Smooth muscle cell (in vitro differentiated cells): ENCODE measurements around the gene SMOC2. TPM values are rescaled to one million over a fixed set of nuclear protein-coding genes. Genes with fewer than 3 reads are reported as not detected.

Source experiments
- DNase-seq: peaks from one replicate; lab custom pipeline; 2025; ENCODE audit not compliant: unreplicated experiment; lab: John Stamatoyannopoulos, UW
- H2AFZ ChIP-seq: fragments of 200-600 bp; sonication (generic); 2 replicates; pipeline ENCODE4 v1.6.0; 2016; ENCODE audit warnings: antibody characterized with exemption, low read depth, mild to moderate bottlenecking
- H3F3A ChIP-seq: fragments of 200-600 bp; sonication (generic); 2 replicates; pipeline ENCODE4 v1.6.0; 2017; ENCODE audit warnings: antibody characterized with exemption, low read depth
- H3K27ac ChIP-seq: fragments of 200-600 bp; sonication (generic); 2 replicates; pipeline ENCODE4 v1.5.1; 2016; ENCODE audit warnings: low read depth, mild to moderate bottlenecking
- H3K27me3 ChIP-seq: fragments of 200-600 bp; sonication (generic); 2 replicates; pipeline ENCODE4 v1.6.1; 2016; ENCODE audit warnings: low read depth, mild to moderate bottlenecking
- H3K36me3 ChIP-seq: fragments of 200-600 bp; sonication (generic); 2 replicates; pipeline ENCODE4 v1.5.1; 2016; ENCODE audit warnings: low read depth
- H3K4me1 ChIP-seq: fragments of 200-600 bp; sonication (generic); 2 replicates; pipeline ENCODE4 v1.5.1; 2016; ENCODE audit warnings: low read depth
- H3K4me2 ChIP-seq: fragments of 200-600 bp; sonication (generic); 2 replicates; pipeline ENCODE4 v1.6.0; 2016; ENCODE audit warnings: mild to moderate bottlenecking
- H3K4me3 ChIP-seq: fragments of 200-600 bp; sonication (generic); 2 replicates; pipeline ENCODE4 v1.5.1; 2016; ENCODE audit warnings: mild to moderate bottlenecking
- H3K79me2 ChIP-seq: fragments of 200-600 bp; sonication (generic); 2 replicates; pipeline ENCODE4 v1.6.0; 2016; ENCODE audit warnings: low read depth, mild to moderate bottlenecking
- H3K9ac ChIP-seq: fragments of 200-600 bp; sonication (generic); 2 replicates; pipeline ENCODE4 v1.6.0; 2016; ENCODE audit warnings: low read depth
- H3K9me3 ChIP-seq: fragments of 200-600 bp; sonication (generic); replicated peaks from 2 replicates; pipeline ENCODE4 v1.5.1; 2016; ENCODE audit warnings: low read depth
- H4K20me1 ChIP-seq: fragments of 200-600 bp; sonication (generic); 2 replicates; pipeline ENCODE4 v1.6.0; 2016; ENCODE audit warnings: low read depth
- CTCF ChIP-seq: fragments of 200-600 bp; sonication (generic); IDR thresholded peaks from 2 replicates; pipeline ENCODE4 v1.5.1; 2017; ENCODE audit warnings: borderline replicate concordance, mild to moderate bottlenecking, antibody characterized with exemption; ENCODE audit not compliant: insufficient read depth, poor library complexity, severe bottlenecking
- WGBS: methylation state at CpG from one replicate; pipeline ENCODE4 v1.1.7; 2016; ENCODE audit warnings: low lambda C conversion rate; 5-methylcytosine and 5-hydroxymethylcytosine counted together
- polyA plus RNA-seq: library from polyadenylated mRNA; unstranded; fragments of >200 nt; fragmentation: Nextera tagmentation; extraction: Ambion mirVana; gene quantifications from 2 replicates; pipeline ENCODE4 v1.2.1, GENCODE V29; 2016
- total RNA-seq: library from RNA; depleted of rRNA; stranded (reverse); fragments of >200 nt; gene quantifications from 2 replicates; pipeline ENCODE4 v1.2.3, GENCODE V29; 2014

The SMOC2 gene
- total and polyA plus RNA-seq, 2 experiments from 2014 or later = 0.63 to 1.2 TPM

- no peak for DNase-seq
- H2AFZ ChIP-seq = no peak overlapping the region
- H3K9me3 ChIP-seq = no peaks in the 10 kb centered on the region
- WGBS = 92% methylated on average over 16 of the region's 16 CpGs
- H3F3A ChIP-seq = no peaks in the 10 kb centered on the region
- no peaks in the 10 kb centered on the region for H4K20me1 ChIP-seq
- H3K4me3 ChIP-seq = no peak overlapping the region
- no peaks in the 10 kb centered on the region for H3K36me3 ChIP-seq
- no peak overlapping the region for H3K9ac ChIP-seq
- no peak overlapping the region for H3K27ac ChIP-seq
- no peak overlapping the region for H3K4me2 ChIP-seq
- H3K79me2 ChIP-seq = no peaks in the 10 kb centered on the region
- H3K4me1 ChIP-seq = no peaks in the 10 kb centered on the region
- peaks cover 4% of the 10 kb centered on the region for H3K27me3 ChIP-seq
- TF ChIP-seq CTCF = no peak
These were observed 85.1 kb downstream of the SMOC2 start for GRCh38 chr6:168525926-168526630.

GRCh38 chr6:168526841-168527281, 85.9 kb downstream of the SMOC2 start:
- no peak overlapping the region for H3K9ac ChIP-seq
- peaks cover 4% of the 10 kb centered on the region for H3K27me3 ChIP-seq
- no peaks in the 10 kb centered on the region for H3K4me1 ChIP-seq
- no peaks in the 10 kb centered on the region for H3K9me3 ChIP-seq
- no peak for TF ChIP-seq CTCF
- H2AFZ ChIP-seq = no peak overlapping the region
- 84% methylated on average over 8 of the region's 8 CpGs for WGBS
- no peak overlapping the region for H3K4me2 ChIP-seq
- no peaks in the 10 kb centered on the region for H3F3A ChIP-seq
- no peaks in the 10 kb centered on the region for H3K79me2 ChIP-seq
- no peaks in the 10 kb centered on the region for H3K36me3 ChIP-seq
- no peak overlapping the region for H3K4me3 ChIP-seq
- no peak for DNase-seq
- no peaks in the 10 kb centered on the region for H4K20me1 ChIP-seq
- no peak overlapping the region for H3K27ac ChIP-seq

- Histone ChIP-seq H3K27ac (no peak overlapping the region), H2AFZ (no peak overlapping the region), H3K9ac (no peak overlapping the region), H3K4me1 (no peaks in the 10 kb centered on the region), H4K20me1 (no peaks in the 10 kb centered on the region), H3K4me2 (no peak overlapping the region), H3K4me3 (no peak overlapping the region), H3F3A (no peaks in the 10 kb centered on the region), H3K36me3 (no peaks in the 10 kb centered on the region), H3K79me2 (no peaks in the 10 kb centered on the region), H3K9me3 (no peaks in the 10 kb centered on the region), H3K27me3 (peaks cover 4% of the 10 kb centered on the region)
- TF ChIP-seq CTCF = no peak
- no peak for DNase-seq
- 88% methylated on average over 25 of the region's 25 CpGs for WGBS
These were observed 86.6 kb downstream of the SMOC2 start for GRCh38 chr6:168527451-168528210.
